HFF-Myc (cell line): ENCODE measurements around the gene ALDH3B1.

Source experiments
- DNase-seq: peaks from one replicate; pipeline ENCODE4 v3.0.0-alpha.2; 2011; ENCODE audit warnings: low read depth; ENCODE audit errors: extremely low read depth
- H3K4me3 ChIP-seq: replicated peaks from 2 replicates; pipeline ENCODE4 v1.5.1; 2011; ENCODE audit warnings: low read depth, mild to moderate bottlenecking, control low read depth, low read length
- CTCF ChIP-seq: IDR thresholded peaks from 2 replicates; pipeline ENCODE4 v1.5.1; 2012; ENCODE audit warnings: mild to moderate bottlenecking, low read depth, low read length, control low read depth; ENCODE audit errors: missing control alignments

The ALDH3B1 gene

GRCh38 chr11:68028802-68029545, 18.8 kb downstream of the ALDH3B1 start:
- no peak for TF ChIP-seq CTCF
- no peak overlapping the region for H3K4me3 ChIP-seq
- DNase-seq: no peak

- peak within 1 kb of the TSS; percentile 97 for H3K4me3 ChIP-seq
- no peak for TF ChIP-seq CTCF
- DNase-seq: peak; percentile 96
These were observed 20.4 kb downstream of the ALDH3B1 start, which contains the start of gene NDUFS8 for GRCh38 chr11:68030318-68031143. NDUFS8 (plus strand) TSS chr11:68030681; CDS start chr11:68032152, 1,471 bp downstream.

DNA sequence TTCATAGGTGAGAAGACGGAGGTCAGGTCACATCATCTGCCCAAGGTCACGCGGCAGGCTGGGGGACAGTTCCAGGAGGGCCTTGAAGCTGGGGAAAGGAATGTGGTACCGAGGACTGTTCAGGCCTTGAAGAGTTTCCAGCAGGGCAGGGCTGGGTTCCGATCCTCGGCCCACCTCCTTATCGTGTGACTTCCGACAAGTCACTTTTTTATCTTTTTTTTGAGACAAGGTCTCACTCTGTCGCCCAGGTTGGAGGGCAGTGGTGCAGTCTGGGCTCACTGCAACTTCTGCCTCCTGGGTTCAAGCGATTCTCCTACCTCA, 21.0 kb downstream of the ALDH3B1 start:
- H3K4me3 ChIP-seq: peak overlapping the region; percentile 97
- no peak for DNase-seq
- TF ChIP-seq CTCF: no peak

GRCh38 chr11:68032003-68032402, 21.9 kb downstream of the ALDH3B1 start:
- no peak for TF ChIP-seq CTCF
- H3K4me3 ChIP-seq: peak overlapping the region; percentile 97
- no peak for DNase-seq

- no peak for TF ChIP-seq CTCF
- H3K4me3 ChIP-seq: no peak overlapping the region
- DNase-seq: no peak
These were observed 23.0 kb downstream of the ALDH3B1 start for GRCh38 chr11:68032997-68033707.

- TF ChIP-seq CTCF: no peak
- no peak overlapping the region for H3K4me3 ChIP-seq
- DNase-seq: no peak
These were observed 23.6 kb downstream of the ALDH3B1 start for GRCh38 chr11:68033708-68034045.
